ENCODE measurements around the gene DSCAML1.

GRCh38 chr11:117633976-117634755 lies 162.8 kb downstream of the DSCAML1 start:
- TF ChIP-seq CTCF (IDR thresholded peaks at IDR 0.05) = no peak
- TF ChIP-seq POLR2A (IDR thresholded peaks at IDR 0.05) = no peak

All from uterus (tissue), 2 donors.